C4-2B (cell line): Measurements from ENCODE around the gene POLR1H.
"Not testable (repeated sequence)": the region's sequence is repeated elsewhere in the genome, so short reads cannot be mapped to it uniquely, and the experiment has no call there.

Experiments
- CTCF ChIP-seq: fragments of 450-650 bp; conservative IDR thresholded peaks from 2 replicates; pipeline ENCODE4 v1.5.1; 2017; ENCODE audit warnings: mild to moderate bottlenecking
- ZFX ChIP-seq: fragments of 450-650 bp; IDR thresholded peaks from 2 replicates; pipeline ENCODE4 v1.6.1; 2017

GRCh38 chr6:30033440-30033839, 27.6 kb upstream of the POLR1H start:
- not testable (repeated sequence) for TF ChIP-seq CTCF, ZFX
